ENCODE results near the gene COL28A1.
"Not testable (repeated sequence)": the region's sequence is repeated elsewhere in the genome, so short reads cannot be mapped to it uniquely, and the experiment has no call there.

COL28A1 gene

GRCh38 chr7:7565018-7565680 is 29.5 kb upstream of the COL28A1 start:
- H3K4me3 ChIP-seq (ENCODE audit: low read depth, low read length), result no peak overlapping the region
- no peak for TF ChIP-seq POLR2A (IDR thresholded peaks at IDR 0.05; ENCODE audit: extremely low read depth, insufficient read length)
- DNase-seq (ENCODE audit: low read depth), result peak; percentile 31

DNA sequence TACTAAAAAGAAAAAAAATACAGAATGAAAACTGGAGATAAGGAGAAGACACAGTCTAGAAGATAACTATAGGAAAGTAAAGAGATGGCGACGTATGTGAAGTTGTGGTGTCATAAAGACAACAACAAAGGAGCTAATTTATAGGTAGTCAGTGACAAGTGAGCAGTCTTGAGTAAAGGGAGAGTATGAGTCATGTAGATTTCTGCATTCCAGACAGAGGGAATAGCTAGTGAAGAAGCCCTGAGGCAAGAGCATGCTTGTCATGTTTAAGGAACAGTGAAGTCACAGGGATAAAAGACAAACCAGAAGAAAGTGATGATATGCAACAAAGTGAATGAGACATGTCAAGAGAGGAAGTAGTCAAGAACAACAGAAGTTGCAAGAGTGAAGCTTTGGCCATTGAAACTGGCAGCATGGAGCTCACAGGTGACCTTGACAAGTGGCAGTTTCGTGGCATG is 28.7 kb upstream of the COL28A1 start:
- peak; percentile 31 for DNase-seq (ENCODE audit: low read depth)
- H3K4me3 ChIP-seq (ENCODE audit: low read depth, low read length), result no peak overlapping the region
- no peak for TF ChIP-seq POLR2A (IDR thresholded peaks at IDR 0.05; ENCODE audit: extremely low read depth, insufficient read length)
- no peak for TF ChIP-seq MAX (IDR thresholded peaks at IDR 0.05; ENCODE audit: low read depth, low read length)
- TF ChIP-seq CTCF (IDR thresholded peaks at IDR 0.05; ENCODE audit: low read depth, low read length), result no peak

- TF ChIP-seq CTCF (IDR thresholded peaks at IDR 0.05; ENCODE audit: low read depth, low read length), result no peak
- TF ChIP-seq POLR2A (IDR thresholded peaks at IDR 0.05; ENCODE audit: extremely low read depth, insufficient read length), result no peak
- no peak for TF ChIP-seq MYC (IDR thresholded peaks at IDR 0.05; ENCODE audit: low read depth, low read length)
- TF ChIP-seq MAX (IDR thresholded peaks at IDR 0.05; ENCODE audit: low read depth, low read length), result no peak
- no peak for DNase-seq (ENCODE audit: low read depth)
- H3K4me3 ChIP-seq (ENCODE audit: low read depth, low read length), result no peak overlapping the region
These were observed 28.1 kb upstream of the COL28A1 start for GRCh38 chr7:7563813-7564212.

GRCh38 chr7:7563269-7563668 is 27.6 kb upstream of the COL28A1 start:
- TF ChIP-seq MAX (IDR thresholded peaks at IDR 0.05; ENCODE audit: low read depth, low read length), result no peak
- no peak for TF ChIP-seq CTCF (IDR thresholded peaks at IDR 0.05; ENCODE audit: low read depth, low read length)
- TF ChIP-seq POLR2A (IDR thresholded peaks at IDR 0.05; ENCODE audit: extremely low read depth, insufficient read length), result no peak
- no peak for TF ChIP-seq MYC (IDR thresholded peaks at IDR 0.05; ENCODE audit: low read depth, low read length)
- H3K4me3 ChIP-seq (ENCODE audit: low read depth, low read length), result no peak overlapping the region
- no peak for DNase-seq (ENCODE audit: low read depth)

DNA sequence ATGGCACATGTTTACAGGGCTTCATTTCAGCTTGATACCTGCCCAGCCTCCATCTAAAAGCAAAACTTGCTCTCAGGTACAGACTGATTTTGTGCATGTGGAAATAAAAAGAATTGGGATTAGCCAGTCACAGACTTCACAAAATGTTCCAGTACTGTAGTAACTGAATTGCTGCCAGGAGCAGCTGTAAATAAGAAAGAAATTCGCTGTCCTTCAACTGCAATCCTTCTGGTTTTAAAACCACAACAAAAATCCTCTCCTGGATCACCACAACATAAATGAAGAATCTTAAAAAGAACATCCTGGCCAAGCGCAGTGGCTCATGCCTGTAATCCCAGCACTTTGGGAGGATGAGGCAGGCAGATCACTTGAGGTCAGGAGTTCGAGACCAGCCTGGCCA is 27.1 kb upstream of the COL28A1 start:
- H3K4me3 ChIP-seq (ENCODE audit: low read depth, low read length), result no peak overlapping the region
- TF ChIP-seq CTCF (IDR thresholded peaks at IDR 0.05; ENCODE audit: low read depth, low read length), result no peak
- no peak for TF ChIP-seq POLR2A (IDR thresholded peaks at IDR 0.05; ENCODE audit: extremely low read depth, insufficient read length)
- no peak for TF ChIP-seq MAX (IDR thresholded peaks at IDR 0.05; ENCODE audit: low read depth, low read length)
- no peak for TF ChIP-seq MYC (IDR thresholded peaks at IDR 0.05; ENCODE audit: low read depth, low read length)
- DNase-seq (ENCODE audit: low read depth), result no peak

GRCh38 chr7:7561591-7561990 is 25.9 kb upstream of the COL28A1 start:
- DNase-seq (ENCODE audit: low read depth); H3K4me3 ChIP-seq (ENCODE audit: low read depth, low read length): not testable (repeated sequence)

- DNase-seq (ENCODE audit: low read depth), result no peak
- TF ChIP-seq MYC (IDR thresholded peaks at IDR 0.05; ENCODE audit: low read depth, low read length) (no peak), POLR2A (IDR thresholded peaks at IDR 0.05; ENCODE audit: extremely low read depth, insufficient read length) (no peak)
- H3K4me3 ChIP-seq (ENCODE audit: low read depth, low read length), result no peak overlapping the region
These were observed 21.6 kb upstream of the COL28A1 start for GRCh38 chr7:7557252-7557651.
